GM18502 (cell line): ENCODE measurements around the gene CTTN.

Experiments
- ATAC-seq: cut with Tn5 transposase; IDR thresholded peaks from one replicate; pipeline ENCODE4 v1.9.1; 2021; ENCODE audit warnings: mild to moderate bottlenecking; ENCODE audit not compliant: unreplicated experiment, poor library complexity

Gene CTTN

GRCh38 chr11:70423523-70424505, 25.5 kb downstream of the CTTN start:
- ATAC-seq, result no peak

- ATAC-seq, result no peak
Observed at GRCh38 chr11:70424765-70425344, 26.5 kb downstream of the CTTN start.

- no peak for ATAC-seq
Observed at GRCh38 chr11:70427436-70427835, 29.1 kb downstream of the CTTN start.

GRCh38 chr11:70428701-70429427, 30.5 kb downstream of the CTTN start:
- ATAC-seq, result no peak

GRCh38 chr11:70429428-70429705, 31.0 kb downstream of the CTTN start:
- no peak for ATAC-seq

GRCh38 chr11:70429724-70430521, 31.6 kb downstream of the CTTN start:
- no peak for ATAC-seq

GRCh38 chr11:70430671-70431574, 32.6 kb downstream of the CTTN start:
- ATAC-seq, result no peak

- ATAC-seq, result no peak
Observed at GRCh38 chr11:70431611-70432010, 33.3 kb downstream of the CTTN start.

- no peak for ATAC-seq
Observed at GRCh38 chr11:70432065-70432464, 33.7 kb downstream of the CTTN start.

GRCh38 chr11:70432580-70432979, 34.3 kb downstream of the CTTN start:
- ATAC-seq, result no peak

GRCh38 chr11:70433038-70433437, 34.7 kb downstream of the CTTN start:
- no peak for ATAC-seq

GRCh38 chr11:70433526-70433925, 35.2 kb downstream of the CTTN start:
- no peak for ATAC-seq

- no peak for ATAC-seq
Observed at GRCh38 chr11:70433966-70434812, 35.9 kb downstream of the CTTN start.

GRCh38 chr11:70434813-70435278, 36.5 kb downstream of the CTTN start:
- no peak for ATAC-seq

- ATAC-seq, result no peak
Observed at GRCh38 chr11:70435361-70435760, 37.0 kb downstream of the CTTN start.

- no peak for ATAC-seq
Observed at GRCh38 chr11:70435765-70436500, 37.6 kb downstream of the CTTN start.

- no peak for ATAC-seq
Observed at GRCh38 chr11:70436501-70436860, 38.2 kb downstream of the CTTN start.
